A549 (cell line): ENCODE data around the gene BRDT. TPM values are rescaled to one million over a fixed set of nuclear protein-coding genes. Genes with fewer than 3 reads are reported as not detected.

Experiments
- ATAC-seq, 2 experiments: fragments of 200-7000 bp in 1 of 2; fragments of >200 bp in 1 of 2; cut with Nextera tagmentation in 1 of 2; cut with Tn5 transposase in 1 of 2; 3 replicates each; pipeline versions ENCODE4 v1.8.0 to v1.9.1; 2018 to 2020; ENCODE audit warnings: mild to moderate bottlenecking in 1 of 2, moderate library complexity in 1 of 2
- CTCF ChIA-PET: fragments of 300-600 bp; sonication (Branson Sonifier 250); formaldehyde crosslinking; extraction: SDS; loops from one replicate; lab custom pipeline; 2021; ENCODE audit warnings: antibody characterized with exemption, inconsistent platforms; lab: Yijun Ruan, JAX
- POLR2A ChIA-PET: fragments of 350-600 bp; formaldehyde crosslinking; extraction: SDS; loops from one replicate; lab custom pipeline; 2021; ENCODE audit warnings: antibody characterized with exemption, inconsistent platforms; lab: Yijun Ruan, JAX
- DNase-seq, 2 experiments: peaks; one replicate each; pipeline versions ENCODE4 v3.0.0 to v3.0.0-alpha.2; 2011 to 2016; ENCODE audit warnings: low read depth in 1 of 2, low spot score in 1 of 2
- FAIRE-seq: peaks from 2 replicates; lab custom pipeline; 2011; peaks lifted over from hg19 to GRCh38; lab: Jason Lieb, UNC
- H3K27ac ChIP-seq, 2 experiments: fragments of >200 bp; sonication (Bioruptor Twin); formaldehyde crosslinking; 3 replicates each; pipeline ENCODE4 v1.5.1; 2016 to 2017
- H3K4me1 ChIP-seq: fragments of >200 bp; sonication (Bioruptor Twin); formaldehyde crosslinking; 3 replicates; pipeline ENCODE4 v1.6.1; 2016
- H3K4me2 ChIP-seq: fragments of >200 bp; sonication (Bioruptor Twin); formaldehyde crosslinking; 3 replicates; pipeline ENCODE4 v1.6.1; 2016
- H3K4me3 ChIP-seq: fragments of >200 bp; sonication (Bioruptor Twin); formaldehyde crosslinking; 3 replicates; pipeline ENCODE4 v1.5.1; 2016
- H3K9me3 ChIP-seq: fragments of >200 bp; sonication (Bioruptor Twin); formaldehyde crosslinking; 3 replicates; pipeline ENCODE4 v1.6.1; 2016
- CBX2 ChIP-seq: fragments of 200-600 bp; sonication (generic); IDR thresholded peaks from 2 replicates; pipeline ENCODE4 v1.6.1; 2016; ENCODE audit warnings: low read depth, mild to moderate bottlenecking, borderline replicate concordance
- CEBPB ChIP-seq, 2 experiments: fragments of >200 bp in 1 of 2; sonication (Bioruptor Twin) in 1 of 2; formaldehyde crosslinking in 1 of 2; IDR thresholded peaks; 2 replicates each; pipeline ENCODE4 v1.6.1; 2012 to 2016
- EHF ChIP-seq: fragments of 250-450 bp; sonication (Bioruptor Pico); IDR thresholded peaks from 2 replicates; pipeline ENCODE4 v1.5.0; 2020; ENCODE audit warnings: mild to moderate bottlenecking
- EP300 ChIP-seq, 2 experiments: fragments of >200 bp; sonication (Bioruptor Twin); formaldehyde crosslinking; IDR thresholded peaks; 2 replicates in 1 of 2; 3 replicates in 1 of 2; pipeline ENCODE4 v1.6.1; 2016 to 2017
- FOXS1 ChIP-seq: fragments of 250-450 bp; sonication (Bioruptor Pico); IDR thresholded peaks from 2 replicates; pipeline ENCODE4 v1.5.0; 2020; ENCODE audit warnings: mild to moderate bottlenecking, moderate library complexity
- GATA3 ChIP-seq: IDR thresholded peaks from 2 replicates; pipeline ENCODE4 v1.6.1; 2012; ENCODE audit warnings: borderline replicate concordance
- HEYL ChIP-seq: fragments of 250-450 bp; sonication (Bioruptor Pico); IDR thresholded peaks from 2 replicates; pipeline ENCODE4 v1.8.0; 2021; ENCODE audit warnings: mild to moderate bottlenecking, moderate library complexity
- HOXB13 ChIP-seq: fragments of 250-450 bp; sonication (Bioruptor Pico); IDR thresholded peaks from 2 replicates; pipeline ENCODE4 v1.5.0; 2020; ENCODE audit warnings: low read depth, mild to moderate bottlenecking, moderate library complexity
- HOXB5 ChIP-seq: fragments of 250-450 bp; sonication (Bioruptor Pico); IDR thresholded peaks from 2 replicates; pipeline ENCODE4 v1.5.0; 2020; ENCODE audit warnings: mild to moderate bottlenecking, moderate library complexity
- JUN ChIP-seq, 2 experiments: fragments of >200 bp; sonication (Bioruptor Twin); formaldehyde crosslinking; IDR thresholded peaks; 2 replicates in 1 of 2; 3 replicates in 1 of 2; pipeline ENCODE4 v1.6.1; 2016 to 2017
- KDM1A ChIP-seq: fragments of 200-600 bp; sonication (generic); IDR thresholded peaks from 2 replicates; pipeline ENCODE4 v1.6.1; 2016; ENCODE audit warnings: low read depth, mild to moderate bottlenecking
- KDM5A ChIP-seq: fragments of 200-600 bp; sonication (generic); IDR thresholded peaks from 2 replicates; pipeline ENCODE4 v1.6.1; 2016; ENCODE audit warnings: antibody characterized with exemption, mild to moderate bottlenecking
- MAFK ChIP-seq: fragments of 450-650 bp; IDR thresholded peaks from 2 replicates; pipeline ENCODE4 v1.6.1; 2014; ENCODE audit not compliant: partially characterized antibody
- MAX ChIP-seq: IDR thresholded peaks from 2 replicates; pipeline ENCODE4 v1.6.1; 2012
- MAZ ChIP-seq: fragments of 150-350 bp; IDR thresholded peaks from 2 replicates; pipeline ENCODE4 v1.6.1; 2014; ENCODE audit warnings: antibody characterized with exemption, low read depth, low read length, borderline replicate concordance
- MYC ChIP-seq: IDR thresholded peaks from 2 replicates; pipeline ENCODE4 v1.6.1; 2012; ENCODE audit warnings: mild to moderate bottlenecking, inconsistent platforms, low read length, improper control_type of control experiment, borderline replicate concordance
- NFE2L2 ChIP-seq: fragments of 150-350 bp; conservative IDR thresholded peaks from 2 replicates; pipeline ENCODE4 v1.6.1; 2014; ENCODE audit warnings: low read length
- PBX3 ChIP-seq: IDR thresholded peaks from 2 replicates; pipeline ENCODE4 v1.6.1; 2012
- PHF8 ChIP-seq: fragments of 200-600 bp; sonication (generic); IDR thresholded peaks from 2 replicates; pipeline ENCODE4 v1.6.1; 2016; ENCODE audit warnings: low read depth, mild to moderate bottlenecking, antibody characterized with exemption, moderate library complexity, borderline replicate concordance
- RAD21 ChIP-seq, 2 experiments: fragments of >200 bp in 1 of 2; sonication (Bioruptor Twin) in 1 of 2; formaldehyde crosslinking in 1 of 2; IDR thresholded peaks in 1 of 2; conservative IDR thresholded peaks in 1 of 2; 2 replicates in 1 of 2; 3 replicates in 1 of 2; pipeline ENCODE4 v1.6.1; 2012 to 2018; ENCODE audit warnings: inconsistent platforms in 1 of 2
- RFX5 ChIP-seq: fragments of 450-650 bp; IDR thresholded peaks from 2 replicates; pipeline ENCODE4 v1.7.1; 2014; ENCODE audit warnings: antibody characterized with exemption, mild to moderate bottlenecking, moderate library complexity
- SMC3 ChIP-seq: fragments of >200 bp; sonication (Bioruptor Twin); formaldehyde crosslinking; IDR thresholded peaks from 3 replicates; pipeline ENCODE4 v1.6.1; 2018; ENCODE audit warnings: inconsistent platforms
- TFCP2L1 ChIP-seq: fragments of 250-450 bp; sonication (Bioruptor Pico); IDR thresholded peaks from 2 replicates; pipeline ENCODE4 v1.5.0; 2021; ENCODE audit warnings: mild to moderate bottlenecking
- USF2 ChIP-seq: fragments of 450-650 bp; IDR thresholded peaks from 2 replicates; pipeline ENCODE4 v1.6.1; 2014; ENCODE audit warnings: antibody characterized with exemption
- ZC3H11A ChIP-seq: fragments of 450-650 bp; IDR thresholded peaks from 2 replicates; pipeline ENCODE4 v1.6.1; 2014; ENCODE audit warnings: antibody characterized with exemption, mild to moderate bottlenecking
- ZNF302 ChIP-seq: fragments of 250-450 bp; sonication (Bioruptor Pico); IDR thresholded peaks from 2 replicates; pipeline ENCODE4 v1.9.0; 2021; ENCODE audit warnings: inconsistent platforms, mild to moderate bottlenecking, moderate library complexity
- ZSCAN20 ChIP-seq: fragments of 250-450 bp; sonication (Bioruptor Pico); IDR thresholded peaks from 2 replicates; pipeline ENCODE4 v1.8.0; 2022; ENCODE audit warnings: mild to moderate bottlenecking, moderate library complexity
- WGBS: methylation state at CpG from one replicate; pipeline ENCODE4 v1.1.6; 2017; ENCODE audit errors: missing lambda C conversion rate; 5-methylcytosine and 5-hydroxymethylcytosine counted together
- polyA plus RNA-seq, 4 experiments: library from polyadenylated mRNA; depleted of rRNA in 3 of 4; stranded (reverse); fragments of >200 nt; fragmentation: RNase III in 1 of 4; extraction: RNeasy Plus Mini Kit Qiagen cat#74134 plus additional on column Dnase treatment in 1 of 4; gene quantifications; 2 replicates in 3 of 4; 3 replicates in 1 of 4; pipeline ENCODE4 v1.2.3, GENCODE V29; 2011 to 2017
- TF ChIP-seq, protein P1 (sequence below): fragments of 250-450 bp; sonication (Bioruptor Pico); IDR thresholded peaks from 2 replicates; pipeline ENCODE4 v1.5.0; 2020; ENCODE audit warnings: low read depth, mild to moderate bottlenecking, moderate library complexity
- TF ChIP-seq, protein P2 (sequence below): IDR thresholded peaks from 2 replicates; pipeline ENCODE4 v1.6.1; 2012; ENCODE audit warnings: low read depth, borderline replicate concordance

The BRDT gene
- polyA plus RNA-seq, 2 of the 4 experiments (the other 2 are of a cell fraction), result not detected

DNA sequence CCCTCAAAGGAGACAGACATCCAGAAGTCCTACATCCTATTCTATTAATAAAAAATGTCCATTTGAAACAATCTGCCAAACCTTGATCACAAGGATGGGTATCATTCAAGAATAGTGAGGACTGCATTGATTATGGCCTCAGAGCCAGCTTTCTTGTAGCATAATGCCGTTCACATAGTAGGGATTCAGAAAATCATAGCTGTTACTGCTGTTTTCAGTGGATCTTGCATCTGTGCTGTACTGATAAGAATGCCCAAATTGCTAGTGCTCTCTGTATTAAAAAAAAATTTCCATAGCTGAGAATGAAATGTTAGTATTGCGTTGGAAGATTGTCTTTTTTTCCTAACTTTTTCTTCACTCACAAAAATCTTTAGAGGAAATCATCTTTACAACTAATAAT, 19.1 kb downstream of the BRDT start:
- TF ChIP-seq HOXB5 (CRISPR knock-in tag) (no peak), HEYL (CRISPR knock-in tag) (no peak), EP300 (IDR thresholded peaks at IDR 0.05) (no peak), JUN (IDR thresholded peaks at IDR 0.05) (no peak), RFX5 (no peak), TFCP2L1 (no peak)
- Histone ChIP-seq H3K4me1 (no peaks in the 10 kb centered on the region), H3K9me3 (no peaks in the 10 kb centered on the region), H3K4me2 (no peak overlapping the region), H3K27ac (no peak overlapping the region), H3K4me3 (no peak overlapping the region)
- ATAC-seq (no peak), FAIRE-seq (no peak), DNase-seq (no peak)
- POLR2A ChIA-PET, result no interaction called here
- 39% methylated on average over 2 of the region's 2 CpGs for WGBS
- CTCF ChIA-PET, result interaction anchor here (0.8 kb wide), 1 partner anchor 735 kb away, joined by 4 read pairs; no protein-coding TSS in a partner anchor

DNA sequence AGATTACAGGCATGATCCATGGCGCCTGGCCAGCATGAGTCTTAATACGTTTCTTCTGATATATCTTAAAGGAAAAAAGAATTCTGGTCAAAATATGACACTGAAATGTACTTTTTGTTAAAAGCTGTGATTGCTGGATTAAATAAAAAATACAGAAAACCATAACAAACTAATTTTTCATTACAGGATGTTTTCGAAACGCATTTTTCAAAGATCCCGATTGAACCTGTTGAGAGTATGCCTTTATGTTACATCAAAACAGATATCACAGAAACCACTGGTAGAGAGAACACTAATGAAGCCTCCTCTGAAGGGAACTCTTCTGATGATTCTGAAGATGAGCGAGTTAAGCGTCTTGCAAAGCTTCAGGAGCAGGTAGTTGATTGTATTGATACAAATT, 30.2 kb downstream of the BRDT start:
- WGBS, result 89% methylated on average over 7 of the region's 7 CpGs
- CTCF ChIA-PET, result no interaction called here
- Histone ChIP-seq H3K4me2 (no peak overlapping the region), H3K4me1 (peaks cover 8% of the 10 kb centered on the region; the same call in 2 of the 3 replicates)
- no peak for ATAC-seq
- TF ChIP-seq NFE2L2, result no peak
- TF ChIP-seq PHF8, result no peak
- no peak for TF ChIP-seq GATA3
- TF ChIP-seq USF2, result no peak
- no peak for TF ChIP-seq MYC
- no peak for TF ChIP-seq MAX
- no peak for TF ChIP-seq KDM1A
- TF ChIP-seq CEBPB (IDR thresholded peaks at IDR 0.05), result no peak
- TF ChIP-seq MAZ, result no peak
- no peak for TF ChIP-seq FOXS1 (CRISPR knock-in tag)
- TF ChIP-seq EHF, result no peak
- no peak for TF ChIP-seq JUN (IDR thresholded peaks at IDR 0.05)
- no peak for TF ChIP-seq ZC3H11A
- TF ChIP-seq, all 56 proteins: peak for 0
- DNase-seq, result no peak
- Histone ChIP-seq H3K4me3 (no peak overlapping the region), H3K27ac (no peak overlapping the region), H3K9me3 (no peaks in the 10 kb centered on the region)
- POLR2A ChIA-PET, result no interaction called here
- no peak for FAIRE-seq

GRCh38 chr1:91980663-91981062, 31.5 kb downstream of the BRDT start:
- TF ChIP-seq ZNF302 (CRISPR knock-in tag) (no peak), PBX3 (no peak), HEYL (CRISPR knock-in tag) (no peak), HOXB13 (CRISPR knock-in tag) (no peak), KDM5A (no peak), MAFK (no peak), CEBPB (IDR thresholded peaks at IDR 0.05) (no peak), CBX2 (no peak), SMC3 (no peak), USF2 (no peak), MAX (no peak), TFCP2L1 (no peak), JUN (IDR thresholded peaks at IDR 0.05) (no peak), NFE2L2 (no peak), ZSCAN20 (CRISPR knock-in tag) (no peak), RAD21 (conservative IDR thresholded peaks at IDR 0.05 in 1 of 2, IDR thresholded peaks at IDR 0.05 in 1 of 2) (no peak)
- TF ChIP-seq, protein P1, sequence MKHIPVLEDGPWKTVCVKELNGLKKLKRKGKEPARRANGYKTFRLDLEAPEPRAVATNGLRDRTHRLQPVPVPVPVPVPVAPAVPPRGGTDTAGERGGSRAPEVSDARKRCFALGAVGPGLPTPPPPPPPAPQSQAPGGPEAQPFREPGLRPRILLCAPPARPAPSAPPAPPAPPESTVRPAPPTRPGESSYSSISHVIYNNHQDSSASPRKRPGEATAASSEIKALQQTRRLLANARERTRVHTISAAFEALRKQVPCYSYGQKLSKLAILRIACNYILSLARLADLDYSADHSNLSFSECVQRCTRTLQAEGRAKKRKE, result no peak
- TF ChIP-seq, protein P2, sequence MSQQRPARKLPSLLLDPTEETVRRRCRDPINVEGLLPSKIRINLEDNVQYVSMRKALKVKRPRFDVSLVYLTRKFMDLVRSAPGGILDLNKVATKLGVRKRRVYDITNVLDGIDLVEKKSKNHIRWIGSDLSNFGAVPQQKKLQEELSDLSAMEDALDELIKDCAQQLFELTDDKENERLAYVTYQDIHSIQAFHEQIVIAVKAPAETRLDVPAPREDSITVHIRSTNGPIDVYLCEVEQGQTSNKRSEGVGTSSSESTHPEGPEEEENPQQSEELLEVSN, result no peak
- no peak overlapping the region for H3K27ac ChIP-seq
- ChIA-PET POLR2A (no interaction called here), CTCF (no interaction called here)
- ATAC-seq (no peak), DNase-seq (no peak), FAIRE-seq (no peak)
- peaks cover 8% of the 10 kb centered on the region; the same call in 2 of the 3 replicates for H3K4me1 ChIP-seq
- no peak overlapping the region for H3K4me3 ChIP-seq
- no peak overlapping the region for H3K4me2 ChIP-seq
- 69% methylated on average over 3 of the region's 3 CpGs for WGBS
- no peaks in the 10 kb centered on the region for H3K9me3 ChIP-seq
